Measurements from ENCODE around the gene MDH2.

The MDH2 gene

GRCh38 chr7:76065016-76065612 lies 17.2 kb downstream of the MDH2 start:
- Histone ChIP-seq H3K9me3 (ENCODE audit: insufficient read depth, low read depth, low read length) (peaks cover 2% of the 10 kb centered on the region), H3K4me1 (ENCODE audit: control insufficient read depth in 1 of 2, insufficient read depth in 2 of 2, low read length in 2 of 2) (peaks cover 0 to 2% of the 10 kb centered on the region in 2 experiments), H3K18ac (ENCODE audit: low read length) (no peak overlapping the region), H3K79me1 (ENCODE audit: low read length) (no peaks in the 10 kb centered on the region), H2AK5ac (ENCODE audit: low read length) (no peak overlapping the region), H2BK120ac (ENCODE audit: insufficient read depth, low read length, poor library complexity) (no peak overlapping the region), H3K79me2 (ENCODE audit: control insufficient read depth, insufficient read depth, low read length, poor library complexity) (no peaks in the 10 kb centered on the region), H4K12ac (ENCODE audit: low read depth, low read length) (no peak overlapping the region), H4K8ac (ENCODE audit: low read depth, low read length) (no peak overlapping the region), H3K14ac (ENCODE audit: low read length) (no peak overlapping the region), H2BK5ac (ENCODE audit: low read depth, low read length, poor library complexity) (no peak overlapping the region), H2AFZ (ENCODE audit: insufficient read depth, low read length, poor library complexity) (no peak overlapping the region), H3K4me3 (ENCODE audit: low read depth, low read length) (no peak overlapping the region), H2BK12ac (ENCODE audit: low read length) (no peak overlapping the region), H4K91ac (ENCODE audit: low read depth, low read length) (no peak overlapping the region), H3K23ac (ENCODE audit: low read length) (no peak overlapping the region), H3K4me2 (ENCODE audit: low read length) (no peak overlapping the region), H3K4ac (ENCODE audit: low read depth, low read length) (no peak overlapping the region), H3K36me3 (ENCODE audit: control insufficient read depth in 1 of 2, insufficient read depth in 2 of 2, low read length in 2 of 2) (peaks cover 65 to 70% of the 10 kb centered on the region in 2 experiments), H3K27ac (ENCODE audit: low read depth, low read length) (no peak overlapping the region), H3K27me3 (ENCODE audit: insufficient read depth, low read length) (no peaks in the 10 kb centered on the region), H3K9ac (ENCODE audit: low read length) (no peak overlapping the region)
- WGBS (ENCODE audit: extremely low coverage, insufficient coverage, insufficient read length), result no CpG with 5 or more reads among the region's 14 CpGs
- DNase-seq, result no peak

DNA sequence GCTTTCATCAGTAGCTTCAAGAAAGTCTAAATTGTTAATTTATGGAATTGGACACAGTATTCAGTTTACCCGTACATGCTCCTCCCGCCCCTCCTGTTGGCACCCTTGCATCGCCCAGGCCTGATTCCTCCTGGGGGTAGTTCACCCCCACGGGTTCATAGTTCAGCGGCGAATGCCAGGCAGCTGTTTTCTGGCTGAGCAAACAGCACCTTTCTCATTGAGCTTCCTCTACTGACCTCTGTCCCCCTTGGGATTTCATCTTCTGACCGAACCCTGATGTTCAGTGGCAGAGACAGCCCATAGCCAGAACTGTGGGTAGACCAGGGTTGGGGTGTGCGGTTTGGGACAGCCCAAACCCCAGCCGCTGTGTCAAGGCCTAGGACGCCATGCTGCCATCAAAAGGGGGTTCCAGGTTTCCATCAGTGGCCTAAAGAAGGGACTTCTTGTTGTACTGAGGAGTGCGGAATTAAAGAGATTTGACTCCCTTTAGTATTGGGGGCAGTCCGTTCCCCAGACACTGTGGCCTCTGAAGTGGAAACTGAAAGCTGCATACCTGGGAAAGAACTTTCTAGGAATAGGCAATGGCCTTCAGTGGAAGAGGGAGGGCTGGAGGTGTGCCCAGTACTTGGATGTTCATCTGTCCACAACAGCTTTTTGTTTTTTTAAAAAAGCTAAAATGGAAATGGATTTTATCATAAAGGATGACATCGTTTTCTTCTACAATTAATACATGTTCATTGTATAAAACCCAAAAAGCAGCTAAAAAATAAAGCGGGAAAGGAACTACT lies 19.0 kb downstream of the MDH2 start:
- no peak overlapping the region for H2BK12ac ChIP-seq (ENCODE audit: low read length)
- peaks cover 2% of the 10 kb centered on the region for H3K9me3 ChIP-seq (ENCODE audit: insufficient read depth, low read depth, low read length)
- H3K27me3 ChIP-seq (ENCODE audit: insufficient read depth, low read length), result no peaks in the 10 kb centered on the region
- peaks cover 48 to 53% of the 10 kb centered on the region in 2 experiments for H3K36me3 ChIP-seq (ENCODE audit: control insufficient read depth in 1 of 2, insufficient read depth in 2 of 2, low read length in 2 of 2)
- H3K4ac ChIP-seq (ENCODE audit: low read depth, low read length), result no peak overlapping the region
- no peak overlapping the region for H2BK5ac ChIP-seq (ENCODE audit: low read depth, low read length, poor library complexity)
- H3K14ac ChIP-seq (ENCODE audit: low read length), result no peak overlapping the region
- no peak overlapping the region for H3K4me3 ChIP-seq (ENCODE audit: low read depth, low read length)
- no peak overlapping the region for H2AK5ac ChIP-seq (ENCODE audit: low read length)
- H2BK120ac ChIP-seq (ENCODE audit: insufficient read depth, low read length, poor library complexity), result no peak overlapping the region
- WGBS (ENCODE audit: extremely low coverage, insufficient coverage, insufficient read length), result no CpG with 5 or more reads among the region's 14 CpGs
- H3K27ac ChIP-seq (ENCODE audit: low read depth, low read length), result no peak overlapping the region
- H3K18ac ChIP-seq (ENCODE audit: low read length), result no peak overlapping the region
- no peak overlapping the region for H4K91ac ChIP-seq (ENCODE audit: low read depth, low read length)
- no peak overlapping the region for H2AFZ ChIP-seq (ENCODE audit: insufficient read depth, low read length, poor library complexity)
- no peak overlapping the region for H3K9ac ChIP-seq (ENCODE audit: low read length)
- no peaks in the 10 kb centered on the region for H3K79me2 ChIP-seq (ENCODE audit: control insufficient read depth, insufficient read depth, low read length, poor library complexity)
- H3K4me1 ChIP-seq (ENCODE audit: control insufficient read depth in 1 of 2, insufficient read depth in 2 of 2, low read length in 2 of 2), result peaks cover 2 to 5% of the 10 kb centered on the region in 2 experiments
- H4K12ac ChIP-seq (ENCODE audit: low read depth, low read length), result no peak overlapping the region
- no peak overlapping the region for H3K23ac ChIP-seq (ENCODE audit: low read length)
- no peak for DNase-seq
- H4K8ac ChIP-seq (ENCODE audit: low read depth, low read length), result no peak overlapping the region
- peaks cover 6% of the 10 kb centered on the region for H3K79me1 ChIP-seq (ENCODE audit: low read length)
- no peak overlapping the region for H3K4me2 ChIP-seq (ENCODE audit: low read length)

GRCh38 chr7:76069238-76069638 lies 21.3 kb downstream of the MDH2 start:
- Histone ChIP-seq H2AK5ac (ENCODE audit: low read length) (no peak overlapping the region), H2BK12ac (ENCODE audit: low read length) (no peak overlapping the region), H2BK120ac (ENCODE audit: insufficient read depth, low read length, poor library complexity) (no peak overlapping the region), H3K23ac (ENCODE audit: low read length) (no peak overlapping the region), H3K4me2 (ENCODE audit: low read length) (no peak overlapping the region), H3K4me1 (ENCODE audit: control insufficient read depth in 1 of 2, insufficient read depth in 2 of 2, low read length in 2 of 2) (peaks cover 3 to 5% of the 10 kb centered on the region in 2 experiments), H3K79me2 (ENCODE audit: control insufficient read depth, insufficient read depth, low read length, poor library complexity) (no peaks in the 10 kb centered on the region), H3K4me3 (ENCODE audit: low read depth, low read length) (no peak overlapping the region), H4K91ac (ENCODE audit: low read depth, low read length) (no peak overlapping the region), H3K4ac (ENCODE audit: low read depth, low read length) (no peak overlapping the region), H3K9me3 (ENCODE audit: insufficient read depth, low read depth, low read length) (no peaks in the 10 kb centered on the region), H3K14ac (ENCODE audit: low read length) (no peak overlapping the region), H2AFZ (ENCODE audit: insufficient read depth, low read length, poor library complexity) (no peak overlapping the region), H3K27ac (ENCODE audit: low read depth, low read length) (no peak overlapping the region), H3K18ac (ENCODE audit: low read length) (no peak overlapping the region), H3K9ac (ENCODE audit: low read length) (no peak overlapping the region), H4K12ac (ENCODE audit: low read depth, low read length) (no peak overlapping the region), H3K79me1 (ENCODE audit: low read length) (peaks cover 10% of the 10 kb centered on the region), H2BK5ac (ENCODE audit: low read depth, low read length, poor library complexity) (no peak overlapping the region), H3K36me3 (ENCODE audit: control insufficient read depth in 1 of 2, insufficient read depth in 2 of 2, low read length in 2 of 2) (peaks cover 28 to 32% of the 10 kb centered on the region in 2 experiments), H3K27me3 (ENCODE audit: insufficient read depth, low read length) (no peaks in the 10 kb centered on the region), H4K8ac (ENCODE audit: low read depth, low read length) (no peak overlapping the region)
- no CpG with 5 or more reads among the region's 8 CpGs for WGBS (ENCODE audit: extremely low coverage, insufficient coverage, insufficient read length)
- peak; percentile 73 to 78 for DNase-seq

- peaks cover 7 to 8% of the 10 kb centered on the region in 2 experiments for H3K36me3 ChIP-seq (ENCODE audit: control insufficient read depth in 1 of 2, insufficient read depth in 2 of 2, low read length in 2 of 2)
- H2BK5ac ChIP-seq (ENCODE audit: low read depth, low read length, poor library complexity), result no peak overlapping the region
- H2BK12ac ChIP-seq (ENCODE audit: low read length), result peak overlapping the region; percentile 48
- peaks cover 3 to 5% of the 10 kb centered on the region in 2 experiments for H3K4me1 ChIP-seq (ENCODE audit: control insufficient read depth in 1 of 2, insufficient read depth in 2 of 2, low read length in 2 of 2)
- H3K14ac ChIP-seq (ENCODE audit: low read length), result peak overlapping the region; percentile 53
- peak overlapping the region; percentile 62 for H4K8ac ChIP-seq (ENCODE audit: low read depth, low read length)
- H2AFZ ChIP-seq (ENCODE audit: insufficient read depth, low read length, poor library complexity), result peak overlapping the region; percentile 40
- no peak overlapping the region for H3K23ac ChIP-seq (ENCODE audit: low read length)
- H3K27me3 ChIP-seq (ENCODE audit: insufficient read depth, low read length), result no peaks in the 10 kb centered on the region
- H3K4me3 ChIP-seq (ENCODE audit: low read depth, low read length), result no peak overlapping the region
- H4K12ac ChIP-seq (ENCODE audit: low read depth, low read length), result peak overlapping the region; percentile 46
- H3K4ac ChIP-seq (ENCODE audit: low read depth, low read length), result no peak overlapping the region
- H3K79me1 ChIP-seq (ENCODE audit: low read length), result peaks cover 11% of the 10 kb centered on the region
- H3K18ac ChIP-seq (ENCODE audit: low read length), result peak overlapping the region; percentile 25
- H2BK120ac ChIP-seq (ENCODE audit: insufficient read depth, low read length, poor library complexity), result peak overlapping the region; percentile 43
- no peak overlapping the region for H3K4me2 ChIP-seq (ENCODE audit: low read length)
- H3K9ac ChIP-seq (ENCODE audit: low read length), result no peak overlapping the region
- H3K27ac ChIP-seq (ENCODE audit: low read depth, low read length), result no peak overlapping the region
- no peaks in the 10 kb centered on the region for H3K9me3 ChIP-seq (ENCODE audit: insufficient read depth, low read depth, low read length)
- H4K91ac ChIP-seq (ENCODE audit: low read depth, low read length), result peak overlapping the region; percentile 76
- no CpG with 5 or more reads among the region's 47 CpGs for WGBS (ENCODE audit: extremely low coverage, insufficient coverage, insufficient read length)
- peak overlapping the region; percentile 84 for H2AK5ac ChIP-seq (ENCODE audit: low read length)
- no peaks in the 10 kb centered on the region for H3K79me2 ChIP-seq (ENCODE audit: control insufficient read depth, insufficient read depth, low read length, poor library complexity)
- no peak for DNase-seq
Measured at GRCh38 chr7:76071316-76072242, 23.7 kb downstream of the MDH2 start.
